MM.1S (cell line): Measurements from ENCODE around the gene ZNF354C.

ENCODE experiments used
- CTCF ChIP-seq: fragments of 300-600 bp; sonication (generic); IDR thresholded peaks from 2 replicates; pipeline ENCODE4 v1.5.1; 2016; ENCODE audit warnings: antibody characterized with exemption, low read length, mixed read lengths
- EZH2 ChIP-seq: fragments of 300-600 bp; sonication (generic); optimal IDR thresholded peaks from 2 replicates; pipeline ENCODE3; 2017; ENCODE audit warnings: low read depth, mild to moderate bottlenecking, antibody characterized with exemption, low read length, mixed read lengths
- EZH2phosphoT487 ChIP-seq: fragments of 300-600 bp; sonication (generic); IDR thresholded peaks from 2 replicates; pipeline ENCODE4 v1.6.1; 2018; ENCODE audit warnings: antibody characterized with exemption, low read length

DNA sequence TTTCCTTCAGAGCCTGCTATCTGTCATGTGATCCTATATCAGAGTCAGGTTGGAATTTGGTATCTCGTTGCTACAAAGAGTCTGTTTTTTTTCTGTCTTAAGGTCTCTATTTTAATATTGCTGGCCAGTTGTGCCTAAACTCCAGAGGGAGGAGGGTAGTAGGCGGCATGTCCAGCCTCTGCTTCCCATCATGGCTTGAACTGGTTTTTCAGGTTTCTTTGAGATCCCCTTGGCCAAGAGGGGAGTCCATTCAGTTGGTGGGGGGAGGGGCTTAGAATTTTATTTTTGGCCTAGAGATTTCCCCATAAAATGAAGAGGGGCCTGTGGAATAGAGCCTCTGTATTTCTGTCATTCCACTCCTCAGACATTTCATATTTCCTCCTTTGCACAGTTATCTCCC, 15.4 kb upstream of the ZNF354C start:
- no peak for TF ChIP-seq CTCF
- TF ChIP-seq EZH2 = no peak
- TF ChIP-seq EZH2phosphoT487 = no peak
